GM04503 (cell line): Measurements from ENCODE around the gene TBC1D16.

Experiments used
- DNase-seq: peaks from one replicate; pipeline ENCODE4 v3.0.0-alpha.2; 2012; ENCODE audit warnings: low read depth

Gene TBC1D16, protein sequence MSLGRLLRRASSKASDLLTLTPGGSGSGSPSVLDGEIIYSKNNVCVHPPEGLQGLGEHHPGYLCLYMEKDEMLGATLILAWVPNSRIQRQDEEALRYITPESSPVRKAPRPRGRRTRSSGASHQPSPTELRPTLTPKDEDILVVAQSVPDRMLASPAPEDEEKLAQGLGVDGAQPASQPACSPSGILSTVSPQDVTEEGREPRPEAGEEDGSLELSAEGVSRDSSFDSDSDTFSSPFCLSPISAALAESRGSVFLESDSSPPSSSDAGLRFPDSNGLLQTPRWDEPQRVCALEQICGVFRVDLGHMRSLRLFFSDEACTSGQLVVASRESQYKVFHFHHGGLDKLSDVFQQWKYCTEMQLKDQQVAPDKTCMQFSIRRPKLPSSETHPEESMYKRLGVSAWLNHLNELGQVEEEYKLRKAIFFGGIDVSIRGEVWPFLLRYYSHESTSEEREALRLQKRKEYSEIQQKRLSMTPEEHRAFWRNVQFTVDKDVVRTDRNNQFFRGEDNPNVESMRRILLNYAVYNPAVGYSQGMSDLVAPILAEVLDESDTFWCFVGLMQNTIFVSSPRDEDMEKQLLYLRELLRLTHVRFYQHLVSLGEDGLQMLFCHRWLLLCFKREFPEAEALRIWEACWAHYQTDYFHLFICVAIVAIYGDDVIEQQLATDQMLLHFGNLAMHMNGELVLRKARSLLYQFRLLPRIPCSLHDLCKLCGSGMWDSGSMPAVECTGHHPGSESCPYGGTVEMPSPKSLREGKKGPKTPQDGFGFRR

GRCh38 chr17:80035687-80035936 is at the start of gene TBC1D16:
TSS of gene TBC1D16 (minus strand) at chr17:80035872. CDS start at chr17:80013547, 22,325 bp downstream.
- DNase-seq = no peak

DNA sequence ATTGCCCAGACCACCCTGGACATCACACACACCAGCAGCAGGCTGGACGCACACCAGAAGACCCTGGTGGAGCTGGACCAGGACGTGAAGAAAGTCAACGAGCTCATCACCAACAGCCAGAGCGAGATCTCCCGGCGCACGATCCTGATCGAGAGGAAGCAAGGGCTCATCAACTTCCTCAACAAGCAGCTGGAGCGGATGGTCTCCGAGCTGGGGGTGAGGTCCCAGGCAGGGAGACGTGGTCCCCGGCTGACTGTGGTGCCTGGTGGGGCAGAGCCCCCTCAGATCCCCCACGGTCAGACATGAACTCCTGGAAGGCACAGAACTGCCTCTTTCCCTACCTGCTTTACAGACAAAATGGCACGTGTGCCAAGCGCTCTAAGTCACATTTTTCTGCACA is 49.1 kb upstream of the TBC1D16 start:
- DNase-seq = no peak

- DNase-seq = no peak
Observed at GRCh38 chr17:80083136-80083661, 47.5 kb upstream of the TBC1D16 start.

DNA sequence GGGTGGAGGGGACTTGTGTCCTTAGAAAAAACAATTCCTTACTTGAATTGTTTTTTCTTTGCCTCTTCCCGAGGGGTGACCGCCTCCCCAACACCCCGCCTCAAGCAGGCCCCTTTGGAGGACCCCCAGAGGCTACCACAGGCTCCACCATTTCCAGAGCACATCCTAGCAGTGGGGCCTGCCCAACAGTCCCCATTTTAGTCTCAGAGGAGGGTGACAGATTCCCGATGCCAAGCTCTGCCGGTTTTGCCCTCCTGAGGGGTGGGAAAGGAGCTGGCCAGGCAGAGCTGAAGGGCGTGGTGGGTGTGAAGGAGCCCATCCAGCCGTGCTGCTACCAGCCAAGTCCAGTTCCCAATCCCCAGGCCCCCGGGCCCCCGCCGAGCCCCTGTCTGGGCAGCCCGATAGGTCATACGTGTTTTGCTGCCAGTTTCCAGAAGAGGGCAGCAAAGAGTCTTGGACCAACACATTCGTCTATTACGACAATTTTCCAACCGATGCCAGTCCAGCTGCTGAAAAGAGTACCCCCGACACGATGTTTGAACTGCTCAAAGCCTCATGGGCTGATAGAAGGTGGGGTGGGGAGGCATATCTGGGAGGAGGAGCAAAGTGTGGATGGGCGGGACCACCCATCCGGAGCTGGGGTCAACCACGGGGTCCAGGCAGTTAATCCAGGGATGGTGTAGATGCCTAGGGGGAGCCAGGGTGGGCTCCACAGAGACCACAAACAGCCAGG is 46.9 kb upstream of the TBC1D16 start:
- DNase-seq = no peak

- no peak for DNase-seq
Observed at GRCh38 chr17:80081596-80081995, 45.9 kb upstream of the TBC1D16 start.

GRCh38 chr17:80080081-80080480 is 44.4 kb upstream of the TBC1D16 start:
- no peak for DNase-seq

DNA sequence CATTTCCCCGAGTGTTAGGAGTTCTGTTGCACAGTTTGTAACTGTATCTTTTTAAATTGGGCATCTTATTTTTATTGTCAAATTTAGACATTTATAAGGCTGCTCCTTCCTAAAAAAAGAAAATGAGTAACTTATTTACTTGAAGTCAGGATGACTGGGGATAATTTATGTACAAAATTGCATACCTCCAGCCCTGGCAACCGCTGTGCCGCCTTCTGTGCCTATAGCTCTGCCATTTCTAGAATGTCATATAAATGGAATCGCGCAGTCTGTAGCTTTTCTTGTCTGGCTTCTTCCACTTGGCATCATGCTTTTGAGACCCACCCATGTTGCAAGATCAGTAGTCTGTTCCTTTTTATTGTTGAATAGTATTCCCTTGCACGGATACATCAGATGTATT is 36.7 kb upstream of the TBC1D16 start:
- no peak for DNase-seq

- DNase-seq = peak; percentile 40
Observed at GRCh38 chr17:80071116-80071841, 35.6 kb upstream of the TBC1D16 start.

- no peak for DNase-seq
Observed at GRCh38 chr17:80070375-80071115, 34.9 kb upstream of the TBC1D16 start.

DNA sequence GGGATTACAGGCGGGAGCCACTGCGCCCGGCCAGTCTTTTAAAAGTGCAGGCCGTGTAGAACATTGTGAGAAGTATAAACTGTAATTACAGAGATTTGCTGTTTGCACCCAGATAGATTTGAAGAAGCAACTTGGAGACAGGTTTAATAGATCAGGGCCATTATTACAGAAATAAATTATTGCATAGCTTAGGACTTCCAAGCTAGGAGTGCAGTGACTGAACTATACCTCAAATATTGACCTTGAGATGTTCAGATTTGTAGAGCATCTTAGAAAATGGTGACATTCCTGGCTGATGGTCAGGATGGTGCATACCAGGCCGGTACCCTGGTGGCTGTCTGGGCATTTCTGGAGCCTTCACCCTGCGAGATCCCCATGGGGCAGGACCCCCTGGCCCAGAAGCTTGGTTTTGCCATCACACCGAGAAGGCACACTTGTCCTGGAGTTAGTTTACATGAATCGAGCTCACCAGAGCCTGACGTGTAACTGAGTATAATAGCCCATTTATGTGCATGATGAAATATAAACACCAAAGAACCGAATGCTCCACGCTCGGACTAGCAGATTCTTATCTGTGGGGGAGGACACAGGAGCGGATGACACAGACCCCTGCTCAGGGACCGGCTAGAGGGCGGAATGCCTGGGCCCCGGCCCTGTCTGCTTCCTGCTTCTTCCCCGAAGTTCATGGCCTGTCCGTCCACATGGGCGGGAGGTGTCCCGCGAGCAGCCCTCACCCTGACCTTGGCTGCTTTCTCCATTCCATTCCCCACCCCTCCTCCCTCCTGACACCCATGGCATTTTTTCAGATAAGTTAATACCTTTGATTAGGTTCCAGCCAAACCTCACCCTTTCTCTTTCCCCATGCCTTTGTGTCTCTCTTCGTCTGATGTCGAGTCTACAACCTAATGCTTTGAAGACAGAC is 32.9 kb upstream of the TBC1D16 start:
- no peak for DNase-seq

GRCh38 chr17:80067393-80067986 is 31.8 kb upstream of the TBC1D16 start:
- DNase-seq = no peak

DNA sequence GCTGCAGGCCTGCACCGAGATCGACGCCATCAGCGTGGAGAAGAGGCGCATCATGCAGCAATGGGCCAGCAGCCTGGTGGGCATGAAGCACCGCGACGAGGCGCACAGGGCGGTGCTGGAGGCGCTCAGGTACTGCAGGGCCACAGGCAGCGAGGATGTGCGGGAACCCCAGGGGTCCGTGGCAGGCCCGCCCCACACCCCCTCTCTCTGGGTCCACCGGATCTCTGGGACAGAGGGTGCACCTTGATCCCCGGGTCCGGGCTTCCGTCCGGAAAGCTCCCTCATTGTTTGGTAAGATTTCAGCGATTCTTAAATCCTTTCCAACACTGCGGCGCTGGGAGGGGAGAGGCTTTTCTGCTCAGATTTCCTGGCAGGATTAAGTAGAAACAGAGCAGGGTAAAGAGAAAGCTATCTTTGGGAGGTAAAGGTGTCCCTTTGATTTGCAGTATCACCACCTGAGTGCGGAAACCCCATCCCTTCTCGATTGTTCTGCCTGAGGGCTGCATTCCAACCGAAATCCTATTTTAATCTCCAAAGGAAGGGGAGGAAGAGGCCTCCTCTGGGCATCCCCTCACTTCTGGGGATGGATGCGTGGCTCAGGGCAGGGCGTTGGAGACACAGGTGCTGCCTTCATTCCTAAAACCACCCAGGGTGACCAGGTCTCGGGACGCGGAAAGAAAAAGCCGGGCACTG is 30.0 kb upstream of the TBC1D16 start:
- no peak for DNase-seq

DNA sequence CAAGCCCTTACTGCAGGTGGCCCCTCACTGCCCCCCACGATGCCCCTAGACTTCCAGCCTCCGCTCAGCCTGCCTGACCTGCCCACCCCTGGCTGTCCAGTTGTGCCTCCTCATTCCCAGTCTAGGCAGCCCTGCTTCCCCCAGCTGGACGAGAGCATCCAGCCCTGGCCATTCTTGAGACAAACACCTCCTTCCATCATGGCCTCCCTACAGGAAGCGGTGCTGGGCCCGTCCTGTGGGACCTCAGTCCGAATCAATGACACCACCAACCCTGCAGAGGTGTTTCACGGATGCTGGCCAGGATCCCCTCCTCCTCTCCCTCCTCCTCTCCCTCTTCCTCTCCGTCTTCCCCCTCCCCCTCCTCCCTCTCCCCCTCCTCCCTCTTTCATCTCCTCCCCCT is 29.0 kb upstream of the TBC1D16 start:
- no peak for DNase-seq

DNA sequence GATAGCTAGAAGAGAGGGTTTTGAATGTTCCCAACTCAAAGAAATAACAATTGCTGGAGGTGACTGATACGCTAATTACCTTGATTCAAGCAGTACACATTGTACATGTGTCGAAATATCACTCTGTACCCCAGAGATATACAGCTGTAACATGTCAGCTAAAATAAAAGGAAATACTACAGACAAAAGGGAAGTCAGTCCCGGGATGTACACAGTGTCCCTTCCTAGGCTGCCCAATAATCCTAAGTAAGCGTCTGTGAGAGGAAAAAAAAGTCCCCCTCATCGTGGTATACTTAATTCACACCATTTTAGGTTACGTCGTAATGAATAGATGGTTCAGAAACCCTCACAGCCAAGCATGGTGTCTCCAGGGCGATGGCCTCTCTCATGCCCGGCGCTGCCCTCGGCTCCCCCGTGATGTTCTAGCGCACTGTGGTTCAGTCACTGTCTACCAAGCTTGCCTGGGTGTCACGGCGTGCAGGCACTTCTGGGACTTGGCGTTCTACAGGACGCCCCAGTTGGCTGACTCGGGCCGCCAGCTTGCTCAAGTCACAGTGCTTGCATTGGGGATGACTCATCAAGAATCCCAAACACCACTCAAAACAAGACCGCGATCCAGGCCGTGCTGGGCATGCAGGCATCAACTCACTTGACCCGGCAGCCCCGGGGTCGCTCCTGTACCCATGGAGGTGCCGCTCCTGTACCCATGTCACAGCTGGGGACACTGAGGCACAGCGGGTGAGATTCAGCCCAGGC is 28.3 kb upstream of the TBC1D16 start:
- DNase-seq = no peak

DNA sequence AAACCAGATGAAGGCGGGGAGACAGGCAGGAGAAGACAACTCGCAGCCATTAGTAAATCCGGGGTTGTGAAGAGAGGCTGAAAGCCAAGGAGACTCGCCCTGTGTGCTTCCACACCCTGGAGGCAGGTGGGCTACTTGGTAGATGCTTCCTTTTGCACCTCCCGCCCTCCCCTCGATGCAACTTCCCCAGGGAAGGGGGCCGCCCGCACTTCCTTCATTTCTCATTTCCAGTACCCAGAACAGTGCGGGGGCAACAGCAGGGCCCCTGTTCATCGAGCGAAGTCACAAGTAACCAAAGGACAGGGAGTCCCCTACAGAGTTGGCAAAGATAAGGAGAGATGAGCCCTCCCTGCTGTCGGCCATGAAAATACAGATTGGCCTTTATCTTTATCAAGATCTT is 25.7 kb upstream of the TBC1D16 start:
- DNase-seq = no peak

- DNase-seq = no peak
Observed at GRCh38 chr17:80060644-80061043, 25.0 kb upstream of the TBC1D16 start.

- DNase-seq = no peak
Observed at GRCh38 chr17:80058311-80058955, 22.8 kb upstream of the TBC1D16 start.

DNA sequence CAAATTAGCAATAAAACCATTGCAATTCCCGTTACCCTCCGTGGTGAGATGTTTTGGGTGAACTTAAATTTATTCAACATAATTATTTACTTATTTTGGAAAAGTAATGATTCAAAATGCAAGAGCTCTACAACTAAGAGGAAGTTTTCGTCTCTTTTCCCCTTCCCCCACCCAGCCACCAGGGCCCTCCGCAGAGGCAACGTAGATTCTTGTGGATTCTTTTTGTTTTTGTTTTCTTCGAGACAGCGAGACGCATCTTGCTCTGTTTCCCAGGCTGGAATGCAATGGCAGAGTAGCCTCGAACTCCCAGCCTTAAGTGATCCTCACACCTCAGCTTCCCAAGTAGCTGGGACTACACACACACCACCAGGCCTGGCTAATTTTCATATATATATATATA is 19.9 kb upstream of the TBC1D16 start:
- DNase-seq = no peak
